Activated B cell treated with CpG ODN at 0.5 μM for 24 hours (primary cell): Measurements from ENCODE around the gene RTTN. TPM values are rescaled to one million over a fixed set of nuclear protein-coding genes. Genes with fewer than 3 reads are reported as not detected.

Experiments
- ATAC-seq: fragments of 200-7000 bp; cut with Tn5 transposase; one replicate; pipeline ENCODE4 v1.10.0; 2021; ENCODE audit warnings: low read depth, mild to moderate bottlenecking, moderate library complexity
- CTCF ChIA-PET: fragments of 350-600 bp; sonication (Branson Sonifier 250); formaldehyde crosslinking; loops from one replicate; lab custom pipeline; 2021; ENCODE audit warnings: antibody characterized with exemption; lab: Charles Lee
- POLR2A ChIA-PET: fragments of 350-600 bp; sonication (Branson Sonifier 250); formaldehyde crosslinking; loops from one replicate; lab custom pipeline; 2021; ENCODE audit warnings: antibody characterized with exemption; lab: Charles Lee
- DNase-seq: peaks from one replicate; pipeline ENCODE4 v3.0.0; 2022
- H3K27ac Mint-ChIP-seq: one replicate; pipeline ENCODE4 v1.8.0; 2020; ENCODE audit warnings: mixed read lengths
- H3K27me3 Mint-ChIP-seq: one replicate; pipeline ENCODE4 v1.8.0; 2021; ENCODE audit warnings: mixed read lengths
- H3K36me3 Mint-ChIP-seq: one replicate; pipeline ENCODE4 v1.8.0; 2021; ENCODE audit warnings: low read depth, mixed read lengths
- H3K4me1 Mint-ChIP-seq: one replicate; pipeline ENCODE4 v1.8.0; 2021; ENCODE audit warnings: mixed read lengths
- H3K4me3 Mint-ChIP-seq: one replicate; pipeline ENCODE4 v1.8.0; 2020; ENCODE audit warnings: mild to moderate bottlenecking, mixed read lengths
- H3K9me3 Mint-ChIP-seq: one replicate; pipeline ENCODE4 v1.8.0; 2020; ENCODE audit warnings: mixed read lengths
- intact Hi-C: fragments of 100-400 bp; cut with micrococcal nuclease; formaldehyde crosslinking; loops from one replicate; pipeline ENCODE4 v1.15.1; 2024
- total RNA-seq: library from RNA; stranded (reverse); gene quantifications from 2 replicates; pipeline ENCODE4 v1.2.3, GENCODE V29; 2022
- TF ChIP-seq, protein P1 (sequence below): fragments of 200-600 bp; IDR thresholded peaks from one replicate; pipeline ENCODE4 v1.8.0; 2022; ENCODE audit warnings: antibody characterized with exemption, mild to moderate bottlenecking

Gene RTTN
- total RNA-seq, 1 donor from 2014 or later, result 25.9 TPM

DNA sequence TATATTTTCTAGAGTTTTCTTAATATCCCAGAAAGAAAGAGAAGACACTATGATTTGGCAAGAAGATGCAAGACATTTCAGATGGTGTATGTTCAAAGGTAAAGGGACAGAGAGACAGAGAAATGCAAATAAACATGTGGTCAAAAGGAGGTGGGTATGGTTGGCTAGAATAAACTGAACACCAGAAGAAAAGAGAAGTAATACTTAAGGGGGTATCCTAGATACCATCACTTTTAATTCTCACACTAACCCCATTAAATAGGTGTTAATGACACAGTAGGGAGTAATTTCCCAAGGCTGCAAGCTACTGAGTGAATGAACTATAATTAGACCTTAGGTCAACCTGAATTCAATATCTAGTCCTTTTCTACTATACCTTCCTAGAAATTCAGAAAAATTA lies 146.6 kb downstream of the RTTN start:
- H3K36me3 Mint-ChIP-seq, result peaks cover 60% of the 10 kb centered on the region
- H3K4me1 Mint-ChIP-seq, result peaks cover 3% of the 10 kb centered on the region
- POLR2A ChIA-PET, result no interaction called here
- H3K9me3 Mint-ChIP-seq, result no peaks in the 10 kb centered on the region
- H3K27ac Mint-ChIP-seq, result no peak overlapping the region
- no peak for ATAC-seq
- H3K4me3 Mint-ChIP-seq, result no peak overlapping the region
- TF ChIP-seq, protein P1, sequence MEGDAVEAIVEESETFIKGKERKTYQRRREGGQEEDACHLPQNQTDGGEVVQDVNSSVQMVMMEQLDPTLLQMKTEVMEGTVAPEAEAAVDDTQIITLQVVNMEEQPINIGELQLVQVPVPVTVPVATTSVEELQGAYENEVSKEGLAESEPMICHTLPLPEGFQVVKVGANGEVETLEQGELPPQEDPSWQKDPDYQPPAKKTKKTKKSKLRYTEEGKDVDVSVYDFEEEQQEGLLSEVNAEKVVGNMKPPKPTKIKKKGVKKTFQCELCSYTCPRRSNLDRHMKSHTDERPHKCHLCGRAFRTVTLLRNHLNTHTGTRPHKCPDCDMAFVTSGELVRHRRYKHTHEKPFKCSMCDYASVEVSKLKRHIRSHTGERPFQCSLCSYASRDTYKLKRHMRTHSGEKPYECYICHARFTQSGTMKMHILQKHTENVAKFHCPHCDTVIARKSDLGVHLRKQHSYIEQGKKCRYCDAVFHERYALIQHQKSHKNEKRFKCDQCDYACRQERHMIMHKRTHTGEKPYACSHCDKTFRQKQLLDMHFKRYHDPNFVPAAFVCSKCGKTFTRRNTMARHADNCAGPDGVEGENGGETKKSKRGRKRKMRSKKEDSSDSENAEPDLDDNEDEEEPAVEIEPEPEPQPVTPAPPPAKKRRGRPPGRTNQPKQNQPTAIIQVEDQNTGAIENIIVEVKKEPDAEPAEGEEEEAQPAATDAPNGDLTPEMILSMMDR, result no peak
- DNase-seq, result no peak
- no peaks in the 10 kb centered on the region for H3K27me3 Mint-ChIP-seq
- CTCF ChIA-PET, result no interaction called here
- intact Hi-C loops, result no loop called here

DNA sequence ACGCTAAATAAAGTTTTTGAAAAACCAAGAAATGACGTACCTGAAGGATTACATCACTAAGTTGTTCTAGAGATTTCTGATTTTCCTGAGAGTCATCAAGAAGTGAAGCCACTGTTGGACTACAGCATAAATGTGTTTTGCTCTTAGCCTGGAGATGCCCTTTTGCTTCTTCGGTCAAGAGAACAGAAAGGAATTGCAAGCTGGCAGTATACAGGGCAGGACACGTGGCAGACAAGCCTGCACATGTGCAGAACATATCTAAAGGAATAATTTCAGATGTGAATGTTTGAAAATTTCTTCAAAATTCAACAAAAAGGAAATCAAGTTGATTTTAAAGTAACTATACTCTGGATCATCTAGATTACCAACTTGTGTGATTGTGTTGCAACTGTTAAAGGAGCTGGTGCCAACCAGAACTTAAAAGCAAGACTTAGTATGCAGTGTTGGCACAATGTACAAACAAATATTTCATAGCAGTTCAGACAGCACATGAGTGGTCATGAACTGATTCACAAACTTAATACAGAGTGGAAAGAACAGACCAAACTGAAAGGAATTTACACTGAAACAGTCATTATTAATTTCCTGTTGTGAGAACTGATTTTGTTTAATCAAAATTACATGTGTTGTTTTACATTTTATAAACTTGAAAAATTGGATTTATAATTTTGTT lies 157.4 kb downstream of the RTTN start:
- POLR2A ChIA-PET, result no interaction called here
- H3K27me3 Mint-ChIP-seq, result no peaks in the 10 kb centered on the region
- H3K27ac Mint-ChIP-seq, result no peak overlapping the region

DNA sequence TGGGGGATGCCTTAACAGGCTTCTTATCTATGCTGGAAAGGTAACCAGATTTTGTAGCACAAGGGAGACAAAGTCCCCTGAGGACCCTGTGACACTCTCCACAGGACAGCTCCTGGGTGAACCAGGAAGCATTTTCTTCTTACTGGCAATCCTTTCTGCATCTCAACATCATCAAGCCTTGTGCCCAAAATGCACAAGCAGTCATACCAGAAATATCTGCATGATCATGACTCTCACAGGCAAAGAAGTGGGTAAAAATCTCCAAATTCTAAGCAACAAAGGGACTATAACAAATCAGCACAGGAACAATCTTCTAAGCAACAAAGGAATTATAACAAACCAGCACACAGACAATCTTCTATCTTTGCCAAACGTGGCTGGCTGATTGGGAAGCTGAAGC lies 158.7 kb downstream of the RTTN start:
- CTCF ChIA-PET, result no interaction called here
- H3K27ac Mint-ChIP-seq, result no peak overlapping the region

More for the DNA sequence above, 157.4 kb downstream of the RTTN start:
- Mint-ChIP-seq H3K4me1 (no peaks in the 10 kb centered on the region), H3K4me3 (no peak overlapping the region), H3K36me3 (peaks cover 39% of the 10 kb centered on the region), H3K9me3 (no peaks in the 10 kb centered on the region)
- TF ChIP-seq, protein P1, result no peak
- DNase-seq (no peak), ATAC-seq (no peak)
- CTCF ChIA-PET, result no interaction called here
- intact Hi-C loops, result no loop called here

DNA sequence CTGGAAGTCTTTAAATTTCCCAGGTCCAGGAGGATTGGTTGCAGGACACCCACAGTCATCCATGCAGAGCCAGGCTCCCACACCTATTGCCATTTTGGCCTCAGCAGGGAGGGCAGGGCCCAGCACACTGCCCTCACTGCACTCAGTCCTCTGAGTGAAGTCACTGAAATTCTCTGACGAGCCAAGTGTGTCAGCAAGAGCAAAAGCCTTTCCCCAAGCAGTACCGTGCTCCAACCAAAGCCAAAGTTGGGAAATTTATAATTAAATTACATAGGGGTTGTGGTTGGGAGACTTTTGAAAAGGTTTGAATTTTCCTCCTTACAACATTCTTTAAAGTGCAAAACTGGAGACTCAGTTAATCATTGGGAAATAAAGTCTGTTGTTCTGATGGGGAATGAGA lies 159.3 kb downstream of the RTTN start:
- Mint-ChIP-seq H3K36me3 (peaks cover 40% of the 10 kb centered on the region), H3K27me3 (no peaks in the 10 kb centered on the region), H3K27ac (no peak overlapping the region), H3K4me1 (no peaks in the 10 kb centered on the region), H3K9me3 (no peaks in the 10 kb centered on the region), H3K4me3 (no peak overlapping the region)
- TF ChIP-seq, protein P1, result no peak
- ChIA-PET CTCF (no interaction called here), POLR2A (no interaction called here)
- no peak for ATAC-seq
- DNase-seq, result no peak
- intact Hi-C loops, result no loop called here

More for the DNA sequence above, 158.7 kb downstream of the RTTN start:
- POLR2A ChIA-PET, result no interaction called here
- Mint-ChIP-seq H3K4me3 (no peak overlapping the region), H3K9me3 (no peaks in the 10 kb centered on the region), H3K4me1 (no peaks in the 10 kb centered on the region), H3K27me3 (no peaks in the 10 kb centered on the region), H3K36me3 (peaks cover 44% of the 10 kb centered on the region)
- TF ChIP-seq, protein P1, result no peak
- ATAC-seq (no peak), DNase-seq (no peak)
- intact Hi-C loops, result no loop called here

DNA sequence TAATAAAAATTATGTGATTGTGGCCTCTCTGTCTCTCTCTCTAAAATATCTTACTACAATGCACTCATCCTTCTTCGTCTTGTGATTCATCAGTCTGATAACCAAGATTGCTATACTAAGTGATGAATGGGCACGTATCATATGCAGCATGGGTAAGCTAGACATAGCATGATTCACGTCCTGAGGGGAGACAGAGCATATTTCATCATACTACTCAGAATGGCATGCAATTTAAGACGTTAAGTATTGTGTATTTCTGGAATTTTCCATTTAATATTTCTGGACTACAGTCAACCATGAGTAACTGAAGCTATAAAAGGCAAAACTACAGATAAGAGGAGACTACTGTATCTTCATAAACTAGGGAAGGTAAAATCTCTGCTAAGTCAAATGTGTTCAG lies 160.9 kb downstream of the RTTN start:
- no peak overlapping the region for H3K27ac Mint-ChIP-seq
- DNase-seq (no peak), ATAC-seq (no peak)
- TF ChIP-seq, protein P1, result no peak
- no peaks in the 10 kb centered on the region for H3K4me1 Mint-ChIP-seq
- ChIA-PET POLR2A (no interaction called here), CTCF (no interaction called here)
- intact Hi-C loops, result no loop called here
- H3K9me3 Mint-ChIP-seq, result no peaks in the 10 kb centered on the region
- H3K27me3 Mint-ChIP-seq, result no peaks in the 10 kb centered on the region
- H3K4me3 Mint-ChIP-seq, result no peak overlapping the region
- H3K36me3 Mint-ChIP-seq, result peaks cover 33% of the 10 kb centered on the region
